OCI-LY1 (cell line): ENCODE measurements around the gene SLC9A4.

ENCODE experiments used
- EZH2 ChIP-seq: fragments of 200-600 bp; sonication (generic), shearing (Covaris generic); IDR thresholded peaks from 2 replicates; pipeline ENCODE4 v1.8.0; 2017; ENCODE audit warnings: borderline replicate concordance, mixed run types, mild to moderate bottlenecking, antibody characterized with exemption, low read length, moderate library complexity, mixed read lengths
- TF ChIP-seq, protein P1 (sequence below): fragments of 200-600 bp; sonication (generic), shearing (Covaris generic); IDR thresholded peaks from 2 replicates; pipeline ENCODE4 v1.5.1; 2017; ENCODE audit warnings: mild to moderate bottlenecking, antibody characterized with exemption, low read length, moderate library complexity, mixed read lengths

DNA sequence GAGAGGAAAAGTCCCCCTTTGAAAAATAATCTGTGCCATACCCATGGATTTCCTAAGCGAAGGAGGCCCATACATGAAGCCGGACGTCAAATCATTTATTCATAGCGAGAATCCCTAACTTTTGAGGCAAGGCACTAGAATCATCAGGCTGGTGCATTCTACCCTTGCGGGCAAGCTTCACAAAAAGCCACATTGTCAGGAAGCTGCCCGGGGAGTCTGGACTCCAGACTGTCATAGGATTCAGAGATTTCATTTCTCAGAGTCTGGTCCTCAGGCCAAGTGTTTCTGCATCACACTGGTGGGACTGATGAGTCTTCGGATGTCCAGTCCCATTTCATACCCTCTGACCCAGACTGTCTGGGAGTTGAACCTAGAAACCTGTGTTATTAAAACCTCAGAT is 8.9 kb downstream of the SLC9A4 start:
- TF ChIP-seq, protein P1, sequence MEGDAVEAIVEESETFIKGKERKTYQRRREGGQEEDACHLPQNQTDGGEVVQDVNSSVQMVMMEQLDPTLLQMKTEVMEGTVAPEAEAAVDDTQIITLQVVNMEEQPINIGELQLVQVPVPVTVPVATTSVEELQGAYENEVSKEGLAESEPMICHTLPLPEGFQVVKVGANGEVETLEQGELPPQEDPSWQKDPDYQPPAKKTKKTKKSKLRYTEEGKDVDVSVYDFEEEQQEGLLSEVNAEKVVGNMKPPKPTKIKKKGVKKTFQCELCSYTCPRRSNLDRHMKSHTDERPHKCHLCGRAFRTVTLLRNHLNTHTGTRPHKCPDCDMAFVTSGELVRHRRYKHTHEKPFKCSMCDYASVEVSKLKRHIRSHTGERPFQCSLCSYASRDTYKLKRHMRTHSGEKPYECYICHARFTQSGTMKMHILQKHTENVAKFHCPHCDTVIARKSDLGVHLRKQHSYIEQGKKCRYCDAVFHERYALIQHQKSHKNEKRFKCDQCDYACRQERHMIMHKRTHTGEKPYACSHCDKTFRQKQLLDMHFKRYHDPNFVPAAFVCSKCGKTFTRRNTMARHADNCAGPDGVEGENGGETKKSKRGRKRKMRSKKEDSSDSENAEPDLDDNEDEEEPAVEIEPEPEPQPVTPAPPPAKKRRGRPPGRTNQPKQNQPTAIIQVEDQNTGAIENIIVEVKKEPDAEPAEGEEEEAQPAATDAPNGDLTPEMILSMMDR, result no peak
- no peak for TF ChIP-seq EZH2
